GM21786 (cell line): Measurements from ENCODE around the gene USP17L27.
"Not testable (repeated sequence)": the region's sequence is repeated elsewhere in the genome, so short reads cannot be mapped to it uniquely, and the experiment has no call there.

Source experiments
- ATAC-seq: cut with Tn5 transposase; IDR thresholded peaks from one replicate; pipeline ENCODE4 v1.9.1; 2021; ENCODE audit not compliant: unreplicated experiment

The USP17L27 gene

GRCh38 chr4:9343848-9344247 lies at the start of gene USP17L27:
Gene USP17L27 (plus strand): TSS chr4:9344148. CDS start chr4:9344148, 0 bp downstream.
- not testable (repeated sequence) for ATAC-seq

DNA sequence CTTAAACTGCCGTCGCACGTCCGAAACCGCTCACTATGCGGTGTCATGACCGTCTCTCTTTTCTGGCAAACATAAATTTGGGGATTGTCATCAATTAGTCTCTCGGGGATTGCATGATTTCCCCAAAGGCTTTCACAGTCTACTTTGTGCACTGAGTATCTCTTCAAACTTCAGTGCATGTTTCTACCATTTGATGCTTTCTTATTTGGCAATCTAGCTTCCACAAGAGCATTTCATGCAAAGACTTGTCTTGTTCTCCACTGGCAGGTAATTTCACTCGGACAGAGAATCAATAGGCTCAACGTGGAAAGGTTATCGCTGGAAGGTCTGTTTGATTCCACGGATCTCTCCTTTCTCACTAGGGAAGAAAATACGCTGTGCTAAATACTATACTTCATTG lies 19.8 kb upstream of the USP17L27 start:
- ATAC-seq: not testable (repeated sequence)

DNA sequence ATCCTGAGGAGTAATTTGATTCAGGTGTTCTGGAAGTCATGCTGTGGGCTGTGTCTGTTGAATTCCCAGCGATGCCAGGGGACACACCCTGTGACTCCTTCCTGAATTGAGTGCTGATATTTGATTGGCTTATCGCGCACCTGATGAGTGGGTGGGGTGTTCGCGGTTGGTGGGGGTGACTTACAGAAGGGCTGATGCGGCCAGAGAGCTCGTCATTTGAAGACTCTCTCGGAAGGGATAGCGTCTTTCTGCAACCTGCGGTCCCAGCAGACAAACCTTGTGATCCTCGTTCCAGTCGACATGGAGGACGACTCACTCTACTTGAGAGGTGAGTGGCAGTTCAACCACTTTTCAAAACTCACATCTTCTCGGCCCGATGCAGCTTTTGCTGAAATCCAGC lies 19.1 kb upstream of the USP17L27 start, which contains the start of gene USP17L24:
Gene USP17L24, plus strand, starts transcription at position 301 of the 400 bp plus-strand sequence. Its CDS starts 0 bp downstream, at position 301.
- ATAC-seq: not testable (repeated sequence)

- not testable (repeated sequence) for ATAC-seq
These were observed 14.3 kb upstream of the USP17L27 start, which contains the start of gene USP17L25 for GRCh38 chr4:9329611-9330010. Gene USP17L25 (plus strand): TSS chr4:9329911. CDS start chr4:9329911, 0 bp downstream.

GRCh38 chr4:9334358-9334757 lies 9.6 kb upstream of the USP17L27 start, which contains the start of gene USP17L26:
Gene USP17L26 (plus strand): TSS chr4:9334658. CDS start chr4:9334658, 0 bp downstream.
- ATAC-seq: not testable (repeated sequence)

DNA sequence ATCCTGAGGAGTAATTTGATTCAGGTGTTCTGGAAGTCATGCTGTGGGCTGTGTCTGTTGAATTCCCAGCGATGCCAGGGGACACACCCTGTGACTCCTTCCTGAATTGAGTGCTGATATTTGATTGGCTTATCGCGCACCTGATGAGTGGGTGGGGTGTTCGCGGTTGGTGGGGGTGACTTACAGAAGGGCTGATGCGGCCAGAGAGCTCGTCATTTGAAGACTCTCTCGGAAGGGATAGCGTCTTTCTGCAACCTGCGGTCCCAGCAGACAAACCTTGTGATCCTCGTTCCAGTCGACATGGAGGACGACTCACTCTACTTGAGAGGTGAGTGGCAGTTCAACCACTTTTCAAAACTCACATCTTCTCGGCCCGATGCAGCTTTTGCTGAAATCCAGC lies 4.8 kb upstream of the USP17L27 start, which contains the start of gene USP17L5:
Gene USP17L5, plus strand, starts transcription at position 301 of the 400 bp plus-strand sequence. Its CDS starts 0 bp downstream, at position 301.
- ATAC-seq: not testable (repeated sequence)

DNA sequence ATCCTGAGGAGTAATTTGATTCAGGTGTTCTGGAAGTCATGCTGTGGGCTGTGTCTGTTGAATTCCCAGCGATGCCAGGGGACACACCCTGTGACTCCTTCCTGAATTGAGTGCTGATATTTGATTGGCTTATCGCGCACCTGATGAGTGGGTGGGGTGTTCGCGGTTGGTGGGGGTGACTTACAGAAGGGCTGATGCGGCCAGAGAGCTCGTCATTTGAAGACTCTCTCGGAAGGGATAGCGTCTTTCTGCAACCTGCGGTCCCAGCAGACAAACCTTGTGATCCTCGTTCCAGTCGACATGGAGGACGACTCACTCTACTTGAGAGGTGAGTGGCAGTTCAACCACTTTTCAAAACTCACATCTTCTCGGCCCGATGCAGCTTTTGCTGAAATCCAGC lies 4.6 kb downstream of the USP17L27 start, which contains the start of gene USP17L28:
Gene USP17L28, plus strand, starts transcription at position 301 of the 400 bp plus-strand sequence. Its CDS starts 0 bp downstream, at position 301.
- not testable (repeated sequence) for ATAC-seq

GRCh38 chr4:9350866-9351265 lies 6.9 kb downstream of the USP17L27 start:
- not testable (repeated sequence) for ATAC-seq

GRCh38 chr4:9353338-9353737 lies 9.4 kb downstream of the USP17L27 start, which contains the start of gene USP17L29:
Gene USP17L29 (plus strand): TSS chr4:9353638. CDS start chr4:9353638, 0 bp downstream.
- not testable (repeated sequence) for ATAC-seq

DNA sequence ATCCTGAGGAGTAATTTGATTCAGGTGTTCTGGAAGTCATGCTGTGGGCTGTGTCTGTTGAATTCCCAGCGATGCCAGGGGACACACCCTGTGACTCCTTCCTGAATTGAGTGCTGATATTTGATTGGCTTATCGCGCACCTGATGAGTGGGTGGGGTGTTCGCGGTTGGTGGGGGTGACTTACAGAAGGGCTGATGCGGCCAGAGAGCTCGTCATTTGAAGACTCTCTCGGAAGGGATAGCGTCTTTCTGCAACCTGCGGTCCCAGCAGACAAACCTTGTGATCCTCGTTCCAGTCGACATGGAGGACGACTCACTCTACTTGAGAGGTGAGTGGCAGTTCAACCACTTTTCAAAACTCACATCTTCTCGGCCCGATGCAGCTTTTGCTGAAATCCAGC lies 18.9 kb downstream of the USP17L27 start, which contains the start of gene USP17L30:
Gene USP17L30, plus strand, starts transcription at position 301 of the 400 bp plus-strand sequence. Its CDS starts 0 bp downstream, at position 301.
- ATAC-seq: not testable (repeated sequence)

DNA sequence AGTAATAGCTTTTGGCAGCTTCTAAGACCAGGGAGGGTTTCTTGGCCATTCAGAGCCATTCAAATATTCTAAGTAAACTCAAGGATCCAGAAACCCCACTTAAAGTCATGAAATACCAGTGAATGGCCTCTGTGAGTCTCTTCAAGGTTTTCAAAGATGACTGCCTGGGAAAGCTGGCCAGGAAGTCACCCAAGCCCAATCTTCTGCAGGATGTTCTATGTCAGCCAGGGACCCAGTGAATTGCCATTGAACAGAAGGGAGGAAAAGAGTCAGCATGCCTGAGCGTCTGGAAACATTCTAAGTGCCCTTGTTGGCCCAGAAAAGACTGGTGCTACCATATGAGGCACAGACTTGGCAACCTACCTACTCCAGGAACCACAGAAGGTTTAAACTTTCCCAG lies 35.9 kb downstream of the USP17L27 start:
- ATAC-seq: not testable (repeated sequence)

DNA sequence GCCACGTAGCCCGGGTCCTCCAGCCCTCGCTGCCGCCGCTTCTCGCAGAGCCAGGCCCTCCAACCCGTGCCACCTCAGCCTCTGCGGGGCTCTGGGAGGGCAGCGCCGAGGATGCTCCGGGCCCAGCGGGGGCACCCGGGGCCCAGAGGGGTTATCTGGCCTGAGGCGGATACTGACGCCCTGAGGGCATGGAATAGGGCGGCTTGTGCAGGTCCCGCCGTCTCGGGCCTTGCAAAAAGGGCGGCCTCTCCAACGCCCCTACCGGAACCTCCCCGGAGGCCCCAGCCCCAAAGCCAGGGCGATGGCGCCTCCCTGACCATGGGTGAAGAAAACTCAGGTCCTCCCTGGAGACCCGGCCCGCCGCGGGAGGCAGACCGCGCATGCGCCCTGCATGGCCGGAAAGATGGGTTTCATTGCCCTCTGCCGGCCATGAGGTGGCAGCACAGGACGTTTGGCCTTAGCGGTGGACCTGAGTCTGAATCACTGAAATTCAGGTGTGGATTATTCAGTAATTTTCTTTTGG lies 37.1 kb downstream of the USP17L27 start:
- ATAC-seq: not testable (repeated sequence)

- ATAC-seq: no peak
These were observed 40.2 kb downstream of the USP17L27 start for GRCh38 chr4:9384126-9384525.

DNA sequence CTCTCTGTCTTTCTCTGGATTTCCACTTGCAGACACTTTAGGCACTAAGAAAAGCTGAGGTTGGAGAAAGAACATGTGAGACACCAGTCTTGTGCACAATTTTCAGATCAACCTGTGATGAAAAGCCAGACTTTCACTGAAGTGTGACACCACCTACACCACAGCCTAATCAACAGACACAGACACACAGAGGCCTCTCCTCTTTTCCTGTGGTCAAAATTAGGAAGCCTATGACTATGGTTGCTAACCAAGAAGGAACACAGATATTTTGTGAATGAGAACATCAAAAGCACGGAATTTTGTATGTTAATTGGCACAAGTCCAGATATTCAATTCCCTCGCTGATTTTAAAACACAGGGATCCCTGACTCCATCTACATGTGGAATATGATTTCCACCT lies 45.1 kb downstream of the USP17L27 start:
- ATAC-seq: not testable (repeated sequence)
